ENCODE data around the gene IQGAP2. TPM values are rescaled to one million over a fixed set of nuclear protein-coding genes. Genes with fewer than 3 reads are reported as not detected.
A peak's percentile ranks its signal among the peaks of the same experiment; 100 is the strongest.

IQGAP2 gene
- total and polyA plus RNA-seq, 9 of the 15 experiments (the other 6 are each of a cell fraction or from before 2014, with no cell fraction given) = 8.7 to 23.2 (median 17.4) TPM

GRCh38 chr5:76457674-76458485, 54.8 kb downstream of the IQGAP2 start (continued):
- TF ChIP-seq RBM39 (optimal IDR thresholded peaks at IDR 0.05; ENCODE audit: low read depth, low read length) = no peak
- no peak for TF ChIP-seq NR3C1 (CRISPR knock-in tag; IDR thresholded peaks at IDR 0.05)
- TF ChIP-seq ZNF398 (CRISPR knock-in tag; IDR thresholded peaks at IDR 0.05) = no peak
- no peak for TF ChIP-seq ZBTB43 (CRISPR knock-in tag; IDR thresholded peaks at IDR 0.05)
- no peak for TF ChIP-seq ZNF12 (CRISPR knock-in tag; IDR thresholded peaks at IDR 0.05)
- TF ChIP-seq DPF2 (IDR thresholded peaks at IDR 0.05) = no peak
- no peak for TF ChIP-seq ZBED1 (IDR thresholded peaks at IDR 0.05)
- no peak for TF ChIP-seq E2F1 (CRISPR knock-in tag; IDR thresholded peaks at IDR 0.05)
- TF ChIP-seq HMGN3 (IDR thresholded peaks at IDR 0.05; ENCODE audit: borderline replicate concordance, extremely low read depth, insufficient read length, low read depth, low read length) = no peak
- no peak for TF ChIP-seq ZNF518B (CRISPR knock-in tag; IDR thresholded peaks at IDR 0.05)
- 0 out of 2 replicates have a peak, but pooled peaks have one; percentile 33 for TF ChIP-seq ZNF644 (tag; IDR thresholded peaks at IDR 0.05; ENCODE audit: low read depth)
- no peak for TF ChIP-seq E2F3 (CRISPR knock-in tag; IDR thresholded peaks at IDR 0.05)
- TF ChIP-seq CHAMP1 (IDR thresholded peaks at IDR 0.05) = no peak
- no peak for TF ChIP-seq ZBTB7A (IDR thresholded peaks at IDR 0.05; ENCODE audit: borderline replicate concordance, control insufficient read depth, low read depth, low read length)
- no peak for TF ChIP-seq DLX4 (CRISPR knock-in tag; IDR thresholded peaks at IDR 0.05)
- TF ChIP-seq PML (IDR thresholded peaks at IDR 0.05; ENCODE audit: low read length) = no peak
- no peak for TF ChIP-seq POLR2B (IDR thresholded peaks at IDR 0.05; ENCODE audit: low read depth, partially characterized antibody)
